Measurements from ENCODE around the gene CSF2.

The CSF2 gene

GRCh38 chr5:132055808-132056609 is 17.6 kb upstream of the CSF2 start:
- DNase-seq, result no peak

GRCh38 chr5:132056610-132057497 is 16.7 kb upstream of the CSF2 start:
- no peak for DNase-seq

GRCh38 chr5:132057498-132058255 is 15.9 kb upstream of the CSF2 start:
- no peak for DNase-seq

GRCh38 chr5:132058646-132059042 is 14.9 kb upstream of the CSF2 start:
- no peak for DNase-seq

GRCh38 chr5:132059043-132059695 is 14.4 kb upstream of the CSF2 start:
- DNase-seq, result no peak

GRCh38 chr5:132059696-132060500 is 13.7 kb upstream of the CSF2 start:
- no peak for DNase-seq

GRCh38 chr5:132060501-132061161 is 13.0 kb upstream of the CSF2 start, which contains the start of gene IL3:
Gene IL3 (plus strand): TSS chr5:132060655. CDS start chr5:132060707, 52 bp downstream.
- DNase-seq, result no peak

GRCh38 chr5:132063090-132063911 is 10.3 kb upstream of the CSF2 start:
- peak; percentile 2 for DNase-seq

- no peak for DNase-seq
Observed at GRCh38 chr5:132064140-132064539, 9.4 kb upstream of the CSF2 start.

- DNase-seq, result no peak
Observed at GRCh38 chr5:132064738-132065331, 8.8 kb upstream of the CSF2 start.

GRCh38 chr5:132065351-132065937 is 8.1 kb upstream of the CSF2 start:
- peak; percentile 2 for DNase-seq

GRCh38 chr5:132065951-132066701 is 7.5 kb upstream of the CSF2 start:
- DNase-seq, result no peak

GRCh38 chr5:132066871-132067270 is 6.7 kb upstream of the CSF2 start:
- DNase-seq, result no peak

GRCh38 chr5:132067451-132067850 is 6.1 kb upstream of the CSF2 start:
- no peak for DNase-seq

GRCh38 chr5:132067941-132068808 is 5.4 kb upstream of the CSF2 start:
- no peak for DNase-seq

GRCh38 chr5:132069561-132069960 is 4.0 kb upstream of the CSF2 start:
- DNase-seq, result no peak

GRCh38 chr5:132069994-132070393 is 3.6 kb upstream of the CSF2 start:
- no peak for DNase-seq
